ENCODE measurements around the gene TSPAN7. TPM values are rescaled to one million over a fixed set of nuclear protein-coding genes. Genes with fewer than 3 reads are reported as not detected.

The TSPAN7 gene
- total and polyA plus RNA-seq, 2 of the 4 experiments (the other 2 are of a cell fraction): not detected

GRCh38 chrX:38583181-38583580, 21.8 kb downstream of the TSPAN7 start:
- Histone ChIP-seq H3K36me3 (ENCODE audit: control insufficient read depth, insufficient read depth, low read length) (no peaks in the 10 kb centered on the region), H4K5ac (ENCODE audit: low read depth, low read length) (no peak overlapping the region), H2AK5ac (ENCODE audit: low read depth, low read length) (no peak overlapping the region), H3K27me3 (ENCODE audit: control insufficient read depth, insufficient read depth, low read length) (no peaks in the 10 kb centered on the region; the same call in 1 of the 2 replicates), H2BK5ac (ENCODE audit: low read depth, low read length, poor library complexity, severe bottlenecking) (no peak overlapping the region), H2BK120ac (ENCODE audit: low read depth, low read length) (no peak overlapping the region), H3K9ac (ENCODE audit: low read depth, low read length) (no peak overlapping the region), H3K23ac (ENCODE audit: low read depth, low read length) (no peak overlapping the region), H3K9me3 (ENCODE audit: control insufficient read depth, insufficient read depth, low read length) (no peaks in the 10 kb centered on the region), H3K14ac (replicated peaks; ENCODE audit: low read depth, low read length) (no peak overlapping the region), H3K56ac (ENCODE audit: extremely low read depth, insufficient read depth, low read length) (no peak overlapping the region), H3K4me2 (ENCODE audit: low read depth, low read length) (no peak overlapping the region), H3K4me3 (ENCODE audit: insufficient read depth, low read depth, low read length) (no peak overlapping the region), H3K4me1 (ENCODE audit: control insufficient read depth, insufficient read depth, low read length) (no peaks in the 10 kb centered on the region), H4K91ac (ENCODE audit: insufficient read depth, low read depth, low read length) (no peak overlapping the region), H2AFZ (replicated peaks; ENCODE audit: low read length, poor library complexity) (no peak overlapping the region), H3K79me1 (ENCODE audit: low read depth in 1 of 2, low read length in 2 of 2) (no peaks in the 10 kb centered on the region), H4K8ac (ENCODE audit: low read depth in 2 of 2, low read length in 2 of 2) (no peak overlapping the region), H3K27ac (ENCODE audit: insufficient read depth, low read length) (no peak overlapping the region), H2BK15ac (ENCODE audit: low read depth, low read length) (no peak overlapping the region), H3K18ac (ENCODE audit: low read depth, low read length) (no peak overlapping the region), H2AK9ac (replicated peaks; ENCODE audit: low read depth, low read length, poor library complexity) (no peak overlapping the region), H2BK20ac (ENCODE audit: low read depth, low read length) (no peak overlapping the region), H3K4ac (ENCODE audit: low read depth, low read length) (no peak overlapping the region), H3K9me1 (ENCODE audit: insufficient read depth, low read length) (no peaks in the 10 kb centered on the region), H4K20me1 (ENCODE audit: insufficient read depth, low read length) (no peaks in the 10 kb centered on the region)
- dilution Hi-C loops (cut with HindIII; ENCODE audit: low sequenced_read_pairs, unreplicated experiment): no loop called here
- in situ Hi-C loops (cut with MboI; ENCODE audit: low sequenced_read_pairs): no loop called here
- TF ChIP-seq CHD1 (IDR thresholded peaks at IDR 0.05; ENCODE audit: low read depth, low read length): no peak
- TF ChIP-seq RFX5 (IDR thresholded peaks at IDR 0.05; ENCODE audit: low read depth, low read length): no peak
- no peak for TF ChIP-seq MAFK (IDR thresholded peaks at IDR 0.05; ENCODE audit: low read depth, low read length)
- no peak for TF ChIP-seq RAD21 (IDR thresholded peaks at IDR 0.05; ENCODE audit: low read length)
- no peak for TF ChIP-seq SMC3 (IDR thresholded peaks at IDR 0.05; ENCODE audit: low read depth, low read length)
- no peak for TF ChIP-seq MAZ (IDR thresholded peaks at IDR 0.05; ENCODE audit: borderline replicate concordance, low read depth, low read length)
- TF ChIP-seq BHLHE40 (IDR thresholded peaks at IDR 0.05; ENCODE audit: low read depth, low read length): no peak
- TF ChIP-seq RCOR1 (IDR thresholded peaks at IDR 0.05; ENCODE audit: insufficient replicate concordance, low read length): no peak
- no peak for TF ChIP-seq CTCF (conservative IDR thresholded peaks at IDR 0.05; ENCODE audit: low read depth, low read length)
- no peak for TF ChIP-seq POLR2A (IDR thresholded peaks at IDR 0.05; ENCODE audit: low read depth, low read length)
- TF ChIP-seq USF2 (IDR thresholded peaks at IDR 0.05; ENCODE audit: low read depth, low read length): no peak
- no peak for TF ChIP-seq MXI1 (IDR thresholded peaks at IDR 0.05; ENCODE audit: borderline replicate concordance, low read depth, low read length)
- TF ChIP-seq CEBPB (IDR thresholded peaks at IDR 0.05; ENCODE audit: low read depth, low read length): no peak
- TF ChIP-seq NFE2L2 (IDR thresholded peaks at IDR 0.05; ENCODE audit: low read depth, low read length): no peak
- TF ChIP-seq FOS (IDR thresholded peaks at IDR 0.05; ENCODE audit: low read depth, low read length): no peak
- no peak for TF ChIP-seq ELK1 (IDR thresholded peaks at IDR 0.05; ENCODE audit: borderline replicate concordance, low read depth, low read length)
- WGBS, 2 experiments (ENCODE audit: extremely low coverage in 2 of 2, insufficient read length in 1 of 2): 67% methylated on average over 3 of the region's 5 CpGs; no CpG with 5 or more reads in 1 of the 2 experiments
- ATAC-seq (ENCODE audit: low read depth): no peak
- BruUV-seq (replicated peaks): no TSS peak
- DNase-seq: no peak
- ChIA-PET CTCF (no interaction called here), POLR2A (ENCODE audit: unreplicated experiment) (no interaction called here)
- intact Hi-C loops (cut with micrococcal nuclease): no loop called here

Measured in IMR-90 (cell line).